MCF 10A (cell line): ENCODE results near the gene LEFTY1. TPM values are rescaled to one million over a fixed set of nuclear protein-coding genes. Genes with fewer than 3 reads are reported as not detected.
A peak's percentile ranks its signal among the peaks of the same experiment; 100 is the strongest.

ENCODE experiments used
- BruUV-seq: library from RNA; stranded (reverse); fragments of 400-500 nt; replicated peaks from 2 replicates; lab custom pipeline; 2021; lab: Mats Ljungman, UMichigan
- CTCF ChIA-PET: fragments of 300-600 bp; sonication (Branson Sonifier 250); formaldehyde crosslinking; extraction: SDS; loops from one replicate; lab custom pipeline; 2021; ENCODE audit warnings: antibody characterized with exemption, inconsistent platforms; lab: Yijun Ruan, JAX
- POLR2A ChIA-PET: fragments of 300-600, 350-650 bp; sonication (Branson Sonifier 250); formaldehyde crosslinking; extraction: SDS; loops from one replicate; lab custom pipeline; 2020; ENCODE audit warnings: antibody characterized with exemption, inconsistent platforms; lab: Yijun Ruan, JAX
- DNase-seq: peaks from one replicate; pipeline ENCODE4 v3.0.0-alpha.2; 2018; ENCODE audit not compliant: unreplicated experiment
- H3K27ac Mint-ChIP-seq: one replicate; pipeline ENCODE4 v1.8.0; 2022; ENCODE audit warnings: mild to moderate bottlenecking, low read depth, mixed read lengths; ENCODE audit not compliant: unreplicated experiment
- H3K27me3 Mint-ChIP-seq: one replicate; pipeline ENCODE4 v1.8.0; 2022; ENCODE audit warnings: mixed read lengths; ENCODE audit not compliant: insufficient read depth, unreplicated experiment
- H3K36me3 Mint-ChIP-seq: one replicate; pipeline ENCODE4 v1.8.0; 2022; ENCODE audit warnings: mild to moderate bottlenecking, moderate library complexity, mixed read lengths; ENCODE audit not compliant: insufficient read depth, unreplicated experiment
- H3K4me1 Mint-ChIP-seq: one replicate; pipeline ENCODE4 v1.8.0; 2022; ENCODE audit warnings: mixed read lengths; ENCODE audit not compliant: insufficient read depth, unreplicated experiment
- H3K4me3 Mint-ChIP-seq: one replicate; pipeline ENCODE4 v1.8.0; 2022; ENCODE audit warnings: mild to moderate bottlenecking, moderate library complexity, mixed read lengths; ENCODE audit not compliant: unreplicated experiment
- H3K9me3 Mint-ChIP-seq: one replicate; pipeline ENCODE4 v1.8.0; 2022; ENCODE audit warnings: mixed read lengths; ENCODE audit not compliant: unreplicated experiment
- CTCF ChIP-seq: fragments of 200-600 bp; IDR thresholded peaks from one replicate; pipeline ENCODE4 v1.8.0; 2022; ENCODE audit warnings: antibody characterized with exemption, mild to moderate bottlenecking; ENCODE audit not compliant: unreplicated experiment
- intact Hi-C: fragments of 100-400 bp; cut with micrococcal nuclease; formaldehyde crosslinking; loops from 2 replicates; pipeline ENCODE4 v1.14.1; 2022
- total RNA-seq: library from RNA; stranded (reverse); gene quantifications from 2 replicates; pipeline ENCODE4 v1.2.3, GENCODE V29; 2022

The LEFTY1 gene
- total RNA-seq, 1 experiment from 2014 or later: not detected

- no peak for DNase-seq
- H3K4me3 Mint-ChIP-seq: peak overlapping the region; percentile 91
- no peaks in the 10 kb centered on the region for H3K9me3 Mint-ChIP-seq
- no peaks in the 10 kb centered on the region for H3K36me3 Mint-ChIP-seq
- ChIA-PET POLR2A (interaction anchor here (0.6 to 8.6 kb wide), 20 partner anchors 8 to 526 kb away, joined by 3 to 263 read pairs (median 8); partner anchors contain the start of genes EPHX1, PYCR2 and SRP9), CTCF (interaction anchor here (0.6 to 6.7 kb wide), 21 partner anchors 14 to 486 kb away, joined by 3 to 43 read pairs (median 4); partner anchors contain the start of genes EPHX1, PYCR2 and SRP9)
- H3K27ac Mint-ChIP-seq: peak overlapping the region; percentile 82
- intact Hi-C loops: loop anchor here (2.0 kb wide), 2 partner anchors 41 to 73 kb away; partner anchors contain the start of genes EPHX1 and PYCR2
- H3K27me3 Mint-ChIP-seq: no peaks in the 10 kb centered on the region
- peaks cover 39% of the 10 kb centered on the region for H3K4me1 Mint-ChIP-seq
- no TSS peak for BruUV-seq
- no peak for TF ChIP-seq CTCF
Observed at GRCh38 chr1:225883616-225884265, 5.2 kb downstream of the LEFTY1 start.

- intact Hi-C loops: loop anchor here (1.0 to 2.0 kb wide), 4 partner anchors 42 to 106 kb away; partner anchors contain the start of genes EPHX1, PYCR2 and SRP9
- H3K4me3 Mint-ChIP-seq: peak overlapping the region; percentile 91
- no peak for TF ChIP-seq CTCF
- H3K27ac Mint-ChIP-seq: peak overlapping the region; percentile 82
- CTCF ChIA-PET: interaction anchor here (0.6 to 6.7 kb wide), 43 partner anchors 11 to 537 kb away, joined by 3 to 43 read pairs (median 4); partner anchors contain the start of genes EPHX1, LEFTY2, PYCR2 and SRP9
- POLR2A ChIA-PET: interaction anchor here (0.6 to 8.6 kb wide), 54 partner anchors 8 to 1885 kb away, joined by 3 to 263 read pairs (median 4); partner anchors contain the start of genes ENAH, EPHX1, H3-3A and LBR
- H3K9me3 Mint-ChIP-seq: no peaks in the 10 kb centered on the region
- H3K27me3 Mint-ChIP-seq: no peaks in the 10 kb centered on the region
- BruUV-seq: no TSS peak
- no peaks in the 10 kb centered on the region for H3K36me3 Mint-ChIP-seq
- peaks cover 43% of the 10 kb centered on the region for H3K4me1 Mint-ChIP-seq
- peak; percentile 70 for DNase-seq
Observed at GRCh38 chr1:225882694-225883615, 6.0 kb downstream of the LEFTY1 start.

- peak within 1 kb of the TSS; percentile 91 for H3K4me3 Mint-ChIP-seq
- POLR2A ChIA-PET: interaction anchor here (0.6 to 8.6 kb wide), 54 partner anchors 9 to 1886 kb away, joined by 3 to 263 read pairs (median 4); partner anchors contain the start of genes EPHX1, H3-3A, LBR and LEFTY2
- no peaks in the 10 kb centered on the region for H3K9me3 Mint-ChIP-seq
- peaks cover 51% of the 10 kb centered on the region for H3K4me1 Mint-ChIP-seq
- TF ChIP-seq CTCF: peak; percentile 25
- no TSS peak for BruUV-seq
- peak within 1 kb of the TSS; percentile 82 for H3K27ac Mint-ChIP-seq
- DNase-seq: peak; percentile 92
- CTCF ChIA-PET: interaction anchor here (0.6 to 6.7 kb wide), 44 partner anchors 11 to 536 kb away, joined by 3 to 43 read pairs (median 4); partner anchors contain the start of genes EPHX1, LEFTY2, PYCR2 and SRP9
- no peaks in the 10 kb centered on the region for H3K27me3 Mint-ChIP-seq
- H3K36me3 Mint-ChIP-seq: peaks cover under 1% of the 10 kb centered on the region
- intact Hi-C loops: loop anchor here (1.0 to 2.0 kb wide), 4 partner anchors 43 to 105 kb away; partner anchors contain the start of genes EPHX1, PYCR2 and SRP9
Observed at GRCh38 chr1:225881959-225882693, 6.8 kb downstream of the LEFTY1 start, which contains the start of gene TMEM63A. TMEM63A (minus strand) TSS chr1:225882380; CDS start chr1:225877580, 4,800 bp downstream.
